ENCODE measurements around the gene SLC2A13. TPM values are rescaled to one million over a fixed set of nuclear protein-coding genes. Genes with fewer than 3 reads are reported as not detected.

The SLC2A13 gene
- total RNA-seq, 2 donors from 2014 or later = 10.3 to 12.9 TPM

GRCh38 chr12:39875721-39876120, 230.2 kb downstream of the SLC2A13 start:
- H3K36me3 Mint-ChIP-seq (ENCODE audit: low read depth) = peaks cover 16% of the 10 kb centered on the region
- no peaks in the 10 kb centered on the region for H3K27me3 Mint-ChIP-seq (ENCODE audit: insufficient read depth)
- H3K9me3 Mint-ChIP-seq = peaks cover 33% of the 10 kb centered on the region
- Histone ChIP-seq H3K27me3 (ENCODE audit: control insufficient read depth, insufficient read depth, low read length, poor library complexity, severe bottlenecking) (no peaks in the 10 kb centered on the region), H3K9ac (ENCODE audit: extremely low read depth, low read length, poor library complexity, severe bottlenecking) (no peak overlapping the region), H3K27ac (ENCODE audit: low read depth, low read length) (no peak overlapping the region), H3K4me3 (ENCODE audit: low read length) (no peak overlapping the region), H3K36me3 (ENCODE audit: control insufficient read depth, insufficient read depth, low read length) (no peaks in the 10 kb centered on the region), H3K9me3 (ENCODE audit: control insufficient read depth, low read length) (peaks cover 29% of the 10 kb centered on the region), H3K4me1 (ENCODE audit: control insufficient read depth, insufficient read depth, low read length) (no peaks in the 10 kb centered on the region)
- TF ChIP-seq CTCF (conservative IDR thresholded peaks at IDR 0.05) = no peak
- no peak overlapping the region for H3K27ac Mint-ChIP-seq
- DNase-seq = no peak
- peaks cover 12% of the 10 kb centered on the region for H3K4me1 Mint-ChIP-seq
- no peak overlapping the region for H3K4me3 Mint-ChIP-seq

GRCh38 chr12:39874785-39875184, 231.1 kb downstream of the SLC2A13 start:
- no peaks in the 10 kb centered on the region for H3K36me3 ChIP-seq (ENCODE audit: control insufficient read depth, insufficient read depth, low read length)
- peaks cover 28% of the 10 kb centered on the region for H3K9me3 Mint-ChIP-seq
- H3K27me3 Mint-ChIP-seq (ENCODE audit: insufficient read depth) = no peaks in the 10 kb centered on the region
- H3K4me1 Mint-ChIP-seq = peaks cover 14% of the 10 kb centered on the region
- H3K27ac Mint-ChIP-seq = no peak overlapping the region
- H3K27me3 ChIP-seq (ENCODE audit: control insufficient read depth, insufficient read depth, low read length, poor library complexity, severe bottlenecking) = no peaks in the 10 kb centered on the region
- no peak overlapping the region for H3K4me3 ChIP-seq (ENCODE audit: low read length)
- no peak overlapping the region for H3K4me3 Mint-ChIP-seq
- H3K27ac ChIP-seq (ENCODE audit: low read depth, low read length) = no peak overlapping the region
- H3K9me3 ChIP-seq (ENCODE audit: control insufficient read depth, low read length) = peaks cover 25% of the 10 kb centered on the region
- H3K4me1 ChIP-seq (ENCODE audit: control insufficient read depth, insufficient read depth, low read length) = no peaks in the 10 kb centered on the region
- WGBS, 2 experiments (ENCODE audit: insufficient coverage in 1 of 2, insufficient read length in 1 of 2) = 78 to 83% methylated on average over 1 to 2 of the region's 2 CpGs
- peaks cover 11% of the 10 kb centered on the region for H3K36me3 Mint-ChIP-seq (ENCODE audit: low read depth)
- no peak overlapping the region for H3K9ac ChIP-seq (ENCODE audit: extremely low read depth, low read length, poor library complexity, severe bottlenecking)
- no peak for TF ChIP-seq CTCF (conservative IDR thresholded peaks at IDR 0.05)
- DNase-seq = no peak

DNA sequence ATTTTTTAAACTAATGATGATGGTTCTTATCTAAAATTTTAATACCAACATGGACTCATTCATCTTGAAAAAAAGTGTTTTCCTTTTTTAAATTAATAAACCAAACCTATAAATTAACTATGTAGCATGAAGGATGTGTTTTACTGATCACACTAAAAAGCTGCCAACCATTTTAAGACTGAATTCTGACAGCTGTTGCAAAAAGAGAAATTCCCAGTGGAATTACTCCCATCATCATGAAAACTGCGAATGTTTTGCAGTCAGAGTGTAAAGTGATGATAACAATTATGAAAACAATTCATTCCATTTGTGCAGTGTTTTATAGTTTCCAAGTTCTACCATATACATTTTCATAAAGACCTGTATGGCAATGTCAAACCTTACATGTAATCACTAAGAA, 232.8 kb downstream of the SLC2A13 start:
- H3K9ac ChIP-seq (ENCODE audit: extremely low read depth, low read length, poor library complexity, severe bottlenecking) = no peak overlapping the region
- no peaks in the 10 kb centered on the region for H3K27me3 ChIP-seq (ENCODE audit: control insufficient read depth, insufficient read depth, low read length, poor library complexity, severe bottlenecking)
- Mint-ChIP-seq H3K4me1 (peaks cover 15% of the 10 kb centered on the region), H3K9me3 (peaks cover 11% of the 10 kb centered on the region), H3K4me3 (no peak overlapping the region), H3K27me3 (ENCODE audit: insufficient read depth) (no peaks in the 10 kb centered on the region), H3K36me3 (ENCODE audit: low read depth) (peaks cover 2% of the 10 kb centered on the region), H3K27ac (no peak overlapping the region)
- H3K9me3 ChIP-seq (ENCODE audit: control insufficient read depth, low read length) = peaks cover 8% of the 10 kb centered on the region
- no peak overlapping the region for H3K27ac ChIP-seq (ENCODE audit: low read depth, low read length)
- TF ChIP-seq CTCF (conservative IDR thresholded peaks at IDR 0.05) = no peak
- WGBS, 2 experiments (ENCODE audit: insufficient coverage in 1 of 2, insufficient read length in 1 of 2) = 100% methylated on average over 1 of the region's 1 CpG; no CpG with 5 or more reads in 1 of the 2 experiments
- no peak overlapping the region for H3K4me3 ChIP-seq (ENCODE audit: low read length)
- H3K4me1 ChIP-seq (ENCODE audit: control insufficient read depth, insufficient read depth, low read length) = no peaks in the 10 kb centered on the region
- H3K36me3 ChIP-seq (ENCODE audit: control insufficient read depth, insufficient read depth, low read length) = no peaks in the 10 kb centered on the region
- DNase-seq = no peak
